ENCODE results near the gene MRE11.
"Not testable (repeated sequence)": the region's sequence is repeated elsewhere in the genome, so short reads cannot be mapped to it uniquely, and the experiment has no call there.

Gene MRE11

GRCh38 chr11:94376841-94377240, 116.8 kb downstream of the MRE11 start:
- ChIA-PET POLR2A (no interaction called here), CTCF (no interaction called here)
- no peak for TF ChIP-seq CTCF (IDR thresholded peaks at IDR 0.05; ENCODE audit: control extremely low read depth, extremely low read depth, low read depth, missing control alignments)
- DNase-seq (ENCODE audit: extremely low spot score), result no peak

- POLR2A ChIA-PET; CTCF ChIA-PET; DNase-seq (ENCODE audit: extremely low spot score): not testable (repeated sequence)
Measured at GRCh38 chr11:94370576-94370975, 123.1 kb downstream of the MRE11 start.

Measured in GM10248 (cell line).